Hindlimb muscle (tissue), 1 donor: ENCODE measurements around the gene PNKD. TPM values are rescaled to one million over a fixed set of nuclear protein-coding genes. Genes with fewer than 3 reads are reported as not detected.

Experiments used
- DNase-seq: peaks from one replicate; pipeline ENCODE4 v3.0.0-alpha.2; 2013
- polyA plus RNA-seq: library from polyadenylated mRNA; unstranded; fragments of 120-200 nt; gene quantifications from one replicate; pipeline ENCODE4 v1.2.1, GENCODE V29; 2013; ENCODE audit not compliant: insufficient read length

The PNKD gene
- polyA plus RNA-seq, 1 donor: 50.1 TPM

GRCh38 chr2:218345491-218346236 is 75.3 kb downstream of the PNKD start:
- no peak for DNase-seq

DNA sequence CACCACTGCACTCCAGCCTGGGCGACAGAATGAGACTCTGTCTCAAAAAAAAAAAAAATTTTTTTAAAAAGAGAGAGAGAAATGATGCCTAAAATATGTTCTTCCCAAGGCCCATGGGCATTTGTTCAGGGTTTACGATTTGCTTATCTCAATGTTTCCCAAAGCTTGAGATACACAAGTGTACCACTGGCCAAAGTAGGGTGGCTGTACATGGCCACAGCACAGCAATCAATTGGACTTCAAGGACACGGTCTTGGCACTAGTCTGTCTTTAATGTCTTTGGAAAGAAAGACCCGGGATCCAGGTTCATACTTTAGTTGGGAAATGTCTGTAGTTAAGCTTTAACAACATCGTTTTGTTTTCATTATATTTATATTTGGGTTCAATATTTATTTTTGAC is 76.9 kb downstream of the PNKD start:
- no peak for DNase-seq

- DNase-seq: no peak
Measured at GRCh38 chr2:218354045-218354444, 83.7 kb downstream of the PNKD start.

DNA sequence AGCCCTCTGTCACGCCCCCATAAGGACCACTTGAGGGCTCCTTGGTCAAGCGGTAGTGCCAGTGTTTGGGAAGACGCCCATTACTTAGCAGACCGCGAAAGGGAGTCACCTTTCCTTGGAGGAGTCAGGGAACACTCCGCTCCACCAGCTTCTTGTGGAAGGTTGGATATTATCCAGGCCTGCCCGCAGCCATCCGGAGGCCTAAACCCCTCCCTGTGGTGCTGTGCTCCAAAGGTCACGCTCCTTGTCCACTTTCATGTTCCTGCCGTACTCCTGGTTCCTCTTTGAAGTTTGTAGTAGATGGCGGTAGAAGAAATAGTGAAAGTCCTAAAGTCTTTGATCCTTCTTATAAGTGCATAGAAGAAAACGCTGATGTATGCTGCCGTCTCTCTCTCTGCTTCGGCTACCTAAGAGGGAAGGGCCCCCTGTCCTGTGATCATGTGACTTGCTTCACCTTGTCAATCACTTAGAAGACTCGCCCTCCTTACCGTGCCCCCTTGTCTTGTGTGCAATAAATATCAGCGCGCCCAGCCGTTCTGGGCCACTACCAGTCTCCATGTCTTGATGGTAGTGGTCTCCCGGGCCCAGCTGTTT is 84.6 kb downstream of the PNKD start:
- no peak for DNase-seq

DNA sequence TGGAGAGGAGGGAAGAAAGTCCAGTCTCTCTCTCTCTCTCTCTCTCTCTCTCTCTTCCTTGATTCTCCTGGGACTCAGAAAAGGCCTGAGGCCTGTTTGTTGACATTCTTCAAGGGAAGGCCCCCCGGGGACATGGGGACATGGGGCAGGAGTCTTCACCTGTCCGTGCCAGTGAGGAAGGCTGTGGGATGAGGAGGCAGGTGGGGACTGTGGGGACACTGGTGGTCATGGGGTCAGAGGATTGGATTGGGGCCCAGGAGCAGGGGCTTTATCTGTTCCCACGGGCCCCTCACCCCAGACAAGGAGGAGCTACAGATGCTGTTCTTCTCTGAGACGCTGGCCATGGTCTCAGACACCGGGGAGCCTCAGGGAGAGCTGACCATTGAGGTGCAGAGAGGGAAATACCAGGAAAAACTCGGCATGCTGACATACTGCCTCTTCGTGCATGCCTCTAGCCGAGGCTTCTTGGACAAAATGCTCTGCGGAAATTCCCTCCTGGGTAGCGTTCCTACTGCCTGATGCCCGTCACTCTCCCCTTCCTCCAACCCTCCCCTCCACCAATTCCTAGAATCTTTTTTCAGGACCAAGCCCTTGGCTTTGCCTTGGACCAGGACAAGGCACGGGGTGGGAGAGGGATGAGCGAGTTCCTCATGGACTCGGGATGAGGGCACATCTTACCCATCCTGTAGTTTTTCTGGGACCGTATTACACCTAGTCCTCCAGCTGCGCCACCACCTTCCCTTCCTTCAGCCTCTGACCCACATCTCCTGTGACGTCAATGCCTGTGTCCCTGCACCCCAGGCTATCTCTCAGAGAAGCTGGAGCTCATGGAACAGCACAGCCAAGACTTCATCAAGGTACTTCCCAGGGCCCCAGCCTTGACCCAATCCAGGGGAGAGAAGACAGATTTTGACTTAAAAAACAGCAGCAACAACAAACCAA is 87.2 kb downstream of the PNKD start:
- no peak for DNase-seq

DNA sequence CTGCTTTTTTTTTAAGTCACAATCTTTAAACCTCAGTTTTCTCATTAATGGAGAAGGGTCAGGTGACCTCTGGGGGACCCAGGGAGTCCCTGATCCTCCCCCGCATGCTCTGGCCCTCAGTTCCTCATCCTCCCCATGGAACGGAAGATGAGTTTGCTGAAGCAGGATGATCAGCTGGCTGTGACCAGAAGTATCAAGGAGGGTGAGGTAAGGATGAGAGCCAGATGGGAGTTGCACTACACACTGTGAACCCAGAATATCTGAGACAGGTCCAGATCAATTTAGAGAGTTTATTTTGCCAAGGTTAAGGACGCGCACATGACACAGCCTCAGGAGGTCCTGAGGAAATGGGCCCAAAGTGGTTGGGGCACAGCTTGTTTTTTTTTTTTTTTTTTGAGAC is 90.1 kb downstream of the PNKD start:
- no peak for DNase-seq

GRCh38 chr2:218362606-218363005 is 92.3 kb downstream of the PNKD start:
- no peak for DNase-seq

DNA sequence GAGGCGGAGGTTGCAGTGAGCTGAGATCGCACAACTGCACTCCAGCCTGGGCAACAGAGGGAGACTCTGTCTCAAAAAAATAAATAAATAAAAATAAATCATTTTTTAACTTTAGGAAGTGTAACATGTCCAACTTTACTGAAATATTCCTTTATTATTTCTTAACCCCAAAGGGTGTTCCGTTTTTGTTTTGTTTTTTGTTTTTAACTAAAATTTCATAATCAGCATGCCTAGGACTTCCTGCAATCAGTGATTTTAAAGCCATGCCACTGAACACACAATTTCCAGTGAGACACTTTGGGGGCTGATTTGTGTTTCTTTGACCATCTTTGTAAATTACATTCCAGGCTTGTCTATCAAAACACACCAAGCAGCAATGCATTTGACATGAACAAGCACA is 93.4 kb downstream of the PNKD start:
- DNase-seq: no peak

DNA sequence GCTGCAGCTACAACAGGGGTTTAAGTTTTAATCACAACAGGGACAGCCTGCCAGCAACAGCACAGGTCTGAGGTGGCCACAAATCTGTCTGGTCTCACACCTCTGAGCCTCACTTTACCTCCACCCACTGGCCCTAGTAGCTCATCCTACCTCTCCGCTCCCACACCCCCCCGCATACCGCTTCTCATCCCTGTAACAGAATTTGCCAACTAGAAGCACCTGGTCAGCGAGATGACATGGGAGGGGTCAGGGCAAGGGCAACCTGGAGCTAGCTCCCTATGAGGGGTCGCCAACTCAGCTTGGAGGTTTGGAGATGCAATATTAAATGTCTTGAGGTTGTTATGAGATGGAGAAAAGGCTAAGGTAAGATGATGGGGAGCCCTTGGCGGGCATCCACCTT is 93.9 kb downstream of the PNKD start:
- no peak for DNase-seq

GRCh38 chr2:218366621-218367414 is 96.5 kb downstream of the PNKD start:
- DNase-seq: no peak

GRCh38 chr2:218367415-218368149 is 97.3 kb downstream of the PNKD start:
- DNase-seq: peak; percentile 89

DNA sequence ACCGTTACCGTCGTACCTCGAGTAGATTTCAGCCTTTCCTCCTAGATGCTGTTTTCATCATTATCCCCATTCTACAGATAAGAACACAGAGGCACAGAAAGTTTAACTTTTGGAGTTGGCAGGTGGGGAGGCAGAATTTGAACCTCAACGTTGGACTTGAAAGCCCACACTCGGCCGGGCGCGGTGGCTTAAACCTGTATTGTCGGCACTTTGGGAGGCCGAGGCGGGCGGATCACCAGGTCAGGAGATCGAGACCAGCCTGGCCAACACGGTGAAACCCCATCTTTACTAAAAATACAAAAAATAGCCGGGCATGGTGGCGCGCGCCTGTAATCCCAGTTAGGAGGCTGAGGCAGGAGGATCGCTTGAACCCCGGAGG is 97.8 kb downstream of the PNKD start:
- DNase-seq: no peak

DNA sequence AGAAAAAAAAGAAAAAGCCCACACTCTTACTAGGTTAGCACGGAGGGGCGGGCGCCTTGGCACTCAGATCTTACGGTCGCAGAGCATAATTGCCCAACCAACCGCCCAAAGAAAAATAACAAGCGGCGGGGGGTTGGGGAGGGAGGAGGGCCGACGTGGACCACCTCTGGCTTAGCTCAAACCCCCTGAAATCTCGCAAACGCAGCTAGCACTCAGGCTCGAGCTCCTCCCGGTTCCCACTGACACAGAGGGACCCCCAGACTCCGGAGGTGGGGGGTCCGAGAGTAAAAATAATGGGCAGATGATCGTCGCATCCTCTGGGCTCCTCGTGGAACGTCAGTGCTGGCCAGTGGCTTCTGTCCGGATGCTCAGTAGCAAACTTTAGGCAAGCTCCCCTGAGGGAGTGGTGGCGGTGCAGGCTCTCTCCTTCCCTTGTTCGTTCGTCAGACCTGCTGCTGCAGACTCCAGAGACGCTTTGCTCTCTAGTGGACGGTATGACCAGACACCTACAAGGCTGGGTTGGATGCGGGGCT is 98.4 kb downstream of the PNKD start:
- no peak for DNase-seq

DNA sequence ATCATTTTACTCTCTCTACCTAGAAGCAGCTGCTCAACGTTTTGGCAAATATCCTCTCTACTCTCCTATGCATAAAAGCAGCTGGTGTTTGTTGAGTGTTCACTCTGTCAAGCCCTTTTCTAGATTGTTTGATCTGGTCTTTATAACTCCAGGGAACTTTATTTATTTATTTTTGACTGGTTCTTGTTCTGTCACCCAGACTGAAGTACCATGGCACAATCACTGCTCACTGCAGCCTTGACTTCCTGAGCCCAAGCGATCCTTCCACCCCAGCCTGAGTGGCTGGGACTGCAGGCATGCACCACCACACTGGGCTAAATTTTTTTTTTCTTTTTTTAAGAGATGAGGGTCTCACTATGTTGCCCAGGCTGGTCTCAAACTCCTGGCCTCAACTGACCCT is 99.0 kb downstream of the PNKD start:
- DNase-seq: no peak

GRCh38 chr2:218370410-218371063 is 100.2 kb downstream of the PNKD start:
- no peak for DNase-seq

DNA sequence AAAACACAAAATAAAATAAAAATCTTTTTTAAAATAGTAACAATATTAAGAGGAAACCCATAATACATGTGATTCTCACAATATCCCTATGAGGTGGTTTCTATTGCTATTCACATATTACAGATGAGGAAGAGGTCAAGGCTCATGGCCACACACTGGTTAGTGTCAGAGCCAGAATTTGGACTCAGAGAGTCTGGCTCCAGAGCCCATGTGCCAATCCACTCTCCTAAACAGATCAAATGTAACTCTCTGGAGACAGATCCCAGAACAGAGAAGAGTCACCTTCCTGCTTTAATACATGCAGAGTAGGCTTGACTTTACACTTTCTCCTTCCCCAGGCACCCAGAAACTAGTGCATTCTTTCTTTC is 101.6 kb downstream of the PNKD start:
- no peak for DNase-seq

GRCh38 chr2:218374795-218375194 is 104.5 kb downstream of the PNKD start:
- DNase-seq: no peak

DNA sequence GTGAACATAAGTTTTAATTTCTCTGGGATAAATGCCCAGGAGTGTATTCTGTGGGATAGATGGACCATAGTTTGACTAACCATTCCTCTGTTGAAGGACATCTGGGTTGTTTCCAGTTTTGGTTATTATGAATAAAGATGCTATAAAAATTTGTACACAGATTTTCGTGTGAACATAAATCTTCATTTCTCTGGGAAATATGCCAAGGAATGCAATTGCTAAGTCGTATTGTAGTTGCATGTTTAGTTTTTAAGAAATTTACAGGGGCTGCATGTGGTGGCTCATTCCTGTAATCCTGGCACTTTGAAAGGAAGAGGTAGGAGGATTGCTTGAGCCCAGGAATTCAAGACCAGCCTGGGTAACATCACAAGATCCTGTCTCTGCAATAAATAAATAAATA is 104.9 kb downstream of the PNKD start:
- DNase-seq: no peak

- DNase-seq: no peak
Measured at GRCh38 chr2:218378053-218378452, 107.7 kb downstream of the PNKD start.

DNA sequence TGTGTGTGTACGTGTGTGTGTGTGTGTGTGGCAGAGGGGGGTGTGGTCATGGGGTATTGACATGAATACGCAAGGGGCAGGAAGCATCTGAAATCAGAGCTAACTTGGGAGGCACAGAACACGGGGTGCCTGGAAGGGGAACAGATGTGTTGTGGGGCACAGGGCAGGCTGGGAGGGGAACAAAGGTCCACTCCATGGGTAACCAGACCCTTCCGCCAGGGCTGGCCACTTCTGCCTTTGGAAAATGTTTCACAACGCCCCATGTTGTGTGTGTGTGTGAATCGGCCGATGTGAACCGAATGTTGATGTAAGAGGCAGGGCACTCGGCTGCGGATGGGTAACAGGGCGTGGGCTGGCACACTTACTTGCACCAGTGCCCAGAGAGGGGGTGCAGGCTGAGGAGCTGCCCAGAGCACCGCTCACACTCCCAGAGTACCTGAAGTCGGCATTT is 111.6 kb downstream of the PNKD start, which contains the start of gene SLC11A1:
Gene SLC11A1 (plus strand): TSS at position 358 of the 451 bp plus-strand sequence. CDS start 96 bp downstream, outside the sequence.
- DNase-seq: no peak

- no peak for DNase-seq
Measured at GRCh38 chr2:218382785-218383184, 112.5 kb downstream of the PNKD start.
